SK-N-SH (cell line): ENCODE data around the gene PIGA. TPM values are rescaled to one million over a fixed set of nuclear protein-coding genes. Genes with fewer than 3 reads are reported as not detected.

ENCODE experiments used
- CTCF ChIA-PET: fragments of 300-600, 350-600 bp; formaldehyde crosslinking; extraction: SDS; loops from one replicate; lab custom pipeline; 2021; lab: Yijun Ruan, JAX
- POLR2A ChIA-PET: fragments of 350-600 bp; sonication (Branson Sonifier 250); formaldehyde crosslinking; extraction: SDS; loops from one replicate; lab custom pipeline; 2020; ENCODE audit warnings: antibody characterized with exemption, inconsistent platforms; lab: Yijun Ruan, JAX
- DNase-seq: peaks from one replicate; pipeline ENCODE4 v3.0.0; 2012
- H2AFZ ChIP-seq: fragments of 200-600 bp; sonication (generic); 2 replicates; pipeline ENCODE4 v1.8.1; 2016; ENCODE audit warnings: antibody characterized with exemption, mild to moderate bottlenecking, low read depth
- H3F3A ChIP-seq: fragments of 200-600 bp; sonication (generic); replicated peaks from 2 replicates; pipeline ENCODE3; 2016; ENCODE audit warnings: antibody characterized with exemption, mild to moderate bottlenecking; ENCODE audit not compliant: insufficient read depth
- H3K27ac ChIP-seq, 2 experiments: fragments of 200-500 bp in 1 of 2; fragments of 200-600 bp in 1 of 2; sonication (Bioruptor generic) in 1 of 2; sonication (generic), shearing (Covaris generic) in 1 of 2; 2 replicates each; pipeline versions ENCODE4 v1.5.1 to v1.6.1; 2014 to 2016; ENCODE audit warnings: low read depth in 2 of 2, inconsistent platforms in 1 of 2, low read length in 1 of 2, mild to moderate bottlenecking in 1 of 2, mixed read lengths in 1 of 2
- H3K27me3 ChIP-seq: fragments of 200-600 bp; sonication (generic), shearing (Covaris generic); 2 replicates; pipeline ENCODE4 v1.6.1; 2016; ENCODE audit warnings: mixed run types; ENCODE audit not compliant: insufficient read depth
- H3K36me3 ChIP-seq, 2 experiments: fragments of 200-500 bp in 1 of 2; fragments of 200-600 bp in 1 of 2; sonication (Bioruptor generic) in 1 of 2; sonication (generic) in 1 of 2; replicated peaks in 1 of 2; 2 replicates each; pipeline versions ENCODE3 to v1.5.1; 2014 to 2016; ENCODE audit warnings: low read length in 1 of 2, mild to moderate bottlenecking in 1 of 2; ENCODE audit not compliant: insufficient read depth in 2 of 2, control insufficient read depth in 1 of 2
- H3K4me1 ChIP-seq, 2 experiments: fragments of 200-500 bp in 1 of 2; fragments of 200-600 bp in 1 of 2; sonication (Bioruptor generic) in 1 of 2; sonication (generic), shearing (Covaris generic) in 1 of 2; 2 replicates each; pipeline versions ENCODE4 v1.5.1 to v1.6.1; 2014 to 2016; ENCODE audit warnings: low read depth in 1 of 2, low read length in 1 of 2, mixed run types in 1 of 2; ENCODE audit not compliant: insufficient read depth in 2 of 2, control insufficient read depth in 1 of 2
- H3K4me2 ChIP-seq: fragments of 200-600 bp; sonication (generic), shearing (Covaris generic); 2 replicates; pipeline ENCODE4 v1.6.1; 2017; ENCODE audit warnings: mixed run types
- H3K4me3 ChIP-seq, 2 experiments: fragments of 200-500 bp in 1 of 2; fragments of 200-600 bp in 1 of 2; sonication (Bioruptor generic) in 1 of 2; sonication (generic), shearing (Covaris generic) in 1 of 2; 2 replicates each; pipeline versions ENCODE4 v1.5.1 to v1.8.1; 2014 to 2016; ENCODE audit warnings: low read depth in 2 of 2, inconsistent platforms in 1 of 2, low read length in 1 of 2, mild to moderate bottlenecking in 1 of 2, mixed read lengths in 1 of 2, moderate library complexity in 1 of 2
- H3K79me2 ChIP-seq: fragments of 200-600 bp; sonication (generic); 2 replicates; pipeline ENCODE4 v1.8.1; 2017; ENCODE audit warnings: mild to moderate bottlenecking; ENCODE audit not compliant: insufficient read depth
- H3K9ac ChIP-seq: fragments of 200-600 bp; sonication (generic); 2 replicates; pipeline ENCODE4 v1.6.1; 2017; ENCODE audit warnings: mixed run types
- H3K9me2 ChIP-seq: fragments of 200-600 bp; sonication (generic); 2 replicates; pipeline ENCODE4 v1.6.1; 2017; ENCODE audit warnings: mixed run types
- H3K9me3 ChIP-seq: fragments of 200-600 bp; sonication (generic); 2 replicates; pipeline ENCODE4 v1.6.1; 2017; ENCODE audit warnings: mixed run types, mild to moderate bottlenecking, moderate library complexity
- H4K20me1 ChIP-seq: fragments of 200-600 bp; sonication (generic); 2 replicates; pipeline ENCODE4 v1.6.1; 2017; ENCODE audit warnings: mild to moderate bottlenecking, mixed run types; ENCODE audit not compliant: insufficient read depth
- CTCF ChIP-seq: fragments of 200-600 bp; sonication (generic); IDR thresholded peaks from 2 replicates; pipeline ENCODE4 v1.6.1; 2017; ENCODE audit warnings: antibody characterized with exemption, mild to moderate bottlenecking, moderate library complexity
- ELF1 ChIP-seq: IDR thresholded peaks from 2 replicates; pipeline ENCODE4 v1.4.0; 2012
- NFIC ChIP-seq: IDR thresholded peaks from 2 replicates; pipeline ENCODE4 v1.4.0; 2012; ENCODE audit warnings: borderline replicate concordance
- NRF1 ChIP-seq: IDR thresholded peaks from 2 replicates; pipeline ENCODE4 v1.6.1; 2012; ENCODE audit warnings: low read depth, mild to moderate bottlenecking, low read length
- TAF1 ChIP-seq: IDR thresholded peaks from 2 replicates; pipeline ENCODE4 v1.6.1; 2012; ENCODE audit warnings: low read depth, mild to moderate bottlenecking, low read length, moderate library complexity, borderline replicate concordance
- TEAD4 ChIP-seq: IDR thresholded peaks from 2 replicates; pipeline ENCODE4 v1.4.0; 2012; ENCODE audit warnings: mild to moderate bottlenecking, borderline replicate concordance; ENCODE audit not compliant: insufficient read depth
- USF1 ChIP-seq: IDR thresholded peaks from 2 replicates; pipeline ENCODE4 v1.4.0; 2012; ENCODE audit warnings: low read depth, borderline replicate concordance
- WGBS: methylation state at CpG from one replicate; pipeline ENCODE4 v1.1.6; 2017; ENCODE audit warnings: low lambda C conversion rate; 5-methylcytosine and 5-hydroxymethylcytosine counted together
- polyA plus RNA-seq, 3 experiments: library from polyadenylated mRNA; depleted of rRNA; stranded (reverse); fragments of >200 nt; gene quantifications; 2 replicates each; pipeline ENCODE4 v1.2.3, GENCODE V29; 2012
- TF ChIP-seq, protein P1 (sequence below): fragments of 150-350 bp; IDR thresholded peaks from 2 replicates; pipeline ENCODE4 v1.6.1; 2016; ENCODE audit warnings: mild to moderate bottlenecking, low read depth, low read length
- TF ChIP-seq, protein P2 (sequence below): fragments of 150-350 bp; IDR thresholded peaks from 2 replicates; pipeline ENCODE4 v1.6.1; 2017; ENCODE audit warnings: antibody characterized with exemption, low read length, low read depth, borderline replicate concordance
- TF ChIP-seq, protein P3 (sequence below): IDR thresholded peaks from 2 replicates; pipeline ENCODE4 v1.6.1; 2012; ENCODE audit warnings: mild to moderate bottlenecking, low read depth, low read length, moderate library complexity

The PIGA gene
- polyA plus RNA-seq, 1 of the 3 experiments (the other 2 are of a cell fraction), result 2.8 TPM

DNA sequence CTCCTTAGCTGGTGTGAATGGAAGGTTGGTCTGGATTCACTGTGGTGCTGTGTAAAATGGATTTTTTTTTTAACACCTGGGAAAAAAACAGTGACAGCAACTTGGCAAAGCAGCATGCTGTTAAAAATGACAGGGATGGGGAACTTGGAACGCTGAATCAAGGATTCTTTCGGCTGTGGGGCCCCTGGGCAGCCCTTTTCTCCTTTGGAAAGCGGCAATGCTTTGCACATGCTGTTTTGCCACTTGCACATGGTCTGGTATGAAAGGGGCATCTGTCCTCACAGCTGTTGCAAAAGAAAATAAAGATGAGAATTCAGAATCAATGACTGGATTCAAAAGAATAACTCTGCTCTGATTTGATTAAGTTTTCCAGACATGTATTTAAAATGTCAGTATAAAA lies 10.7 kb upstream of the PIGA start:
- TF ChIP-seq, protein P1, sequence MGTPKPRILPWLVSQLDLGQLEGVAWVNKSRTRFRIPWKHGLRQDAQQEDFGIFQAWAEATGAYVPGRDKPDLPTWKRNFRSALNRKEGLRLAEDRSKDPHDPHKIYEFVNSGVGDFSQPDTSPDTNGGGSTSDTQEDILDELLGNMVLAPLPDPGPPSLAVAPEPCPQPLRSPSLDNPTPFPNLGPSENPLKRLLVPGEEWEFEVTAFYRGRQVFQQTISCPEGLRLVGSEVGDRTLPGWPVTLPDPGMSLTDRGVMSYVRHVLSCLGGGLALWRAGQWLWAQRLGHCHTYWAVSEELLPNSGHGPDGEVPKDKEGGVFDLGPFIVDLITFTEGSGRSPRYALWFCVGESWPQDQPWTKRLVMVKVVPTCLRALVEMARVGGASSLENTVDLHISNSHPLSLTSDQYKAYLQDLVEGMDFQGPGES, result no peak
- TF ChIP-seq, protein P2, sequence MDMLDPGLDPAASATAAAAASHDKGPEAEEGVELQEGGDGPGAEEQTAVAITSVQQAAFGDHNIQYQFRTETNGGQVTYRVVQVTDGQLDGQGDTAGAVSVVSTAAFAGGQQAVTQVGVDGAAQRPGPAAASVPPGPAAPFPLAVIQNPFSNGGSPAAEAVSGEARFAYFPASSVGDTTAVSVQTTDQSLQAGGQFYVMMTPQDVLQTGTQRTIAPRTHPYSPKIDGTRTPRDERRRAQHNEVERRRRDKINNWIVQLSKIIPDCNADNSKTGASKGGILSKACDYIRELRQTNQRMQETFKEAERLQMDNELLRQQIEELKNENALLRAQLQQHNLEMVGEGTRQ, result no peak
- TF ChIP-seq TEAD4 (no peak), CTCF (no peak), TAF1 (no peak), NFIC (no peak), USF1 (no peak)
- TF ChIP-seq, all 33 proteins: peak for 0
- Histone ChIP-seq H3K4me2 (no peak overlapping the region), H3K9me3 (no peaks in the 10 kb centered on the region), H3K9me2 (no peaks in the 10 kb centered on the region), H3K9ac (no peak overlapping the region), H3K79me2 (no peaks in the 10 kb centered on the region), H3K27ac (no peak overlapping the region), H3K27me3 (peaks cover 6% of the 10 kb centered on the region; the same call in 1 of the 2 replicates), H3K36me3 (no peaks in the 10 kb centered on the region), H3K4me1 (peaks cover 0 to 10% of the 10 kb centered on the region in 2 experiments; a peak in 2 of 4 replicates), H3K4me3 (no peak overlapping the region), H4K20me1 (no peaks in the 10 kb centered on the region), H3F3A (no peaks in the 10 kb centered on the region), H2AFZ (no peak overlapping the region)
- DNase-seq, result no peak
- WGBS, result 75% methylated on average over 3 of the region's 3 CpGs
- CTCF ChIA-PET, result interaction anchor here (1.1 to 6.6 kb wide), 3 partner anchors 10 to 122 kb away, joined by 3 to 108 read pairs (median 4); no protein-coding TSS in a partner anchor
- POLR2A ChIA-PET, result no interaction called here

GRCh38 chrX:15344106-15344505 lies 8.8 kb upstream of the PIGA start:
- no peaks in the 10 kb centered on the region for H3F3A ChIP-seq
- no peak overlapping the region for H3K9ac ChIP-seq
- H3K27ac ChIP-seq, result no peak overlapping the region
- DNase-seq, result no peak
- H4K20me1 ChIP-seq, result no peaks in the 10 kb centered on the region
- no peaks in the 10 kb centered on the region for H3K79me2 ChIP-seq
- H3K36me3 ChIP-seq, result no peaks in the 10 kb centered on the region
- no peaks in the 10 kb centered on the region for H3K9me3 ChIP-seq
- ChIA-PET POLR2A (no interaction called here), CTCF (no interaction called here)
- H3K4me2 ChIP-seq, result no peak overlapping the region
- no peak overlapping the region for H3K4me3 ChIP-seq
- no peaks in the 10 kb centered on the region for H3K9me2 ChIP-seq
- H3K4me1 ChIP-seq, result peaks cover 0 to 3% of the 10 kb centered on the region in 2 experiments; a peak in 1 of 4 replicates
- no peak for TF ChIP-seq NRF1
- TF ChIP-seq, protein P3, sequence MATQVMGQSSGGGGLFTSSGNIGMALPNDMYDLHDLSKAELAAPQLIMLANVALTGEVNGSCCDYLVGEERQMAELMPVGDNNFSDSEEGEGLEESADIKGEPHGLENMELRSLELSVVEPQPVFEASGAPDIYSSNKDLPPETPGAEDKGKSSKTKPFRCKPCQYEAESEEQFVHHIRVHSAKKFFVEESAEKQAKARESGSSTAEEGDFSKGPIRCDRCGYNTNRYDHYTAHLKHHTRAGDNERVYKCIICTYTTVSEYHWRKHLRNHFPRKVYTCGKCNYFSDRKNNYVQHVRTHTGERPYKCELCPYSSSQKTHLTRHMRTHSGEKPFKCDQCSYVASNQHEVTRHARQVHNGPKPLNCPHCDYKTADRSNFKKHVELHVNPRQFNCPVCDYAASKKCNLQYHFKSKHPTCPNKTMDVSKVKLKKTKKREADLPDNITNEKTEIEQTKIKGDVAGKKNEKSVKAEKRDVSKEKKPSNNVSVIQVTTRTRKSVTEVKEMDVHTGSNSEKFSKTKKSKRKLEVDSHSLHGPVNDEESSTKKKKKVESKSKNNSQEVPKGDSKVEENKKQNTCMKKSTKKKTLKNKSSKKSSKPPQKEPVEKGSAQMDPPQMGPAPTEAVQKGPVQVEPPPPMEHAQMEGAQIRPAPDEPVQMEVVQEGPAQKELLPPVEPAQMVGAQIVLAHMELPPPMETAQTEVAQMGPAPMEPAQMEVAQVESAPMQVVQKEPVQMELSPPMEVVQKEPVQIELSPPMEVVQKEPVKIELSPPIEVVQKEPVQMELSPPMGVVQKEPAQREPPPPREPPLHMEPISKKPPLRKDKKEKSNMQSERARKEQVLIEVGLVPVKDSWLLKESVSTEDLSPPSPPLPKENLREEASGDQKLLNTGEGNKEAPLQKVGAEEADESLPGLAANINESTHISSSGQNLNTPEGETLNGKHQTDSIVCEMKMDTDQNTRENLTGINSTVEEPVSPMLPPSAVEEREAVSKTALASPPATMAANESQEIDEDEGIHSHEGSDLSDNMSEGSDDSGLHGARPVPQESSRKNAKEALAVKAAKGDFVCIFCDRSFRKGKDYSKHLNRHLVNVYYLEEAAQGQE, result no peak
- no peak for TF ChIP-seq ELF1
- H2AFZ ChIP-seq, result no peak overlapping the region
- H3K27me3 ChIP-seq, result peaks cover 8% of the 10 kb centered on the region; the same call in 1 of the 2 replicates
